Middle frontal gyrus (tissue), 1 donor: ENCODE data around the gene MPG.

Experiments used
- DNase-seq: peaks from one replicate; pipeline ENCODE4 v3.0.0-alpha.2; 2015; ENCODE audit warnings: low spot score; ENCODE audit errors: extremely low spot score

MPG gene

DNA sequence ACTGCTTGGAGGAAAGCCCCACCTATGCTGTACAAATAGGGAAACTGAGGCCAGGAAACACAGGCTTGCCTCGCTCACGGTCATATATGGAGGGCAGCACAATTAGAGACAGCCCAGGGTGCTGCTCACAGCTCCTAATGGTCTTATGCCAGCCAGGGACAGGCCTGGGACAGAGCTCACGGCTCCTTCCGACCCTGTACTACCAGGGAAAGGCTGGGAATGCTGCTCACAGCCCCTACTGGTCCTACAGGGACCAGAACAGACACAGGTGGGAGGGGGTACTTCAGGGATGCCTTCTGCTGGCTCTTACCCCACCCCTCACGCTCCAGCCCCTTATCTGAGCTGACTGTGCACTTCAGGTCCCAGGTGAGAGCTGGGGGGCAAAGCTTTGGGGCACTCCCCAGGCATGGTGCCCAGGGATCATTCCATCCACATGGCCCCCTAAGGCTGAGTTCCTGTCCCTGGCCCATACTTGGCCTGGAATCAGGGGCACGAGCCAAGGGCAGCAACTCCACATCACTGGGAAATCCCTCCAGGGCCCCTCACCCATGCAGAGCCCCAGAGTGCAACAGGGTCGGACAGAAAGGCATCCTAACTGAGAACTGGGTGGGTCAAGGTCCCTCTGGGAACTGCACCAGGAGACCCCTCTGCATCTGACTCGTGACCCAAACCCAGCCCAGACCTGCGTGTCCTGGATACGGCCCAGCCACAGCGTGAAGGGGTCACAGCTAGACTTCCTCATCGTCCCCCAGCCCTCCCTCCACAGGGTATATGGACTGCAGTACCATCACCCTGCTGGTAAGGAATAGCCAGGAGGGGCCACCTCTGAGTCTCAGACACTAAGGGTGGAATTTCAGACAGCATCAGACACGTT is 11.5 kb upstream of the MPG start:
- DNase-seq, result no peak

DNA sequence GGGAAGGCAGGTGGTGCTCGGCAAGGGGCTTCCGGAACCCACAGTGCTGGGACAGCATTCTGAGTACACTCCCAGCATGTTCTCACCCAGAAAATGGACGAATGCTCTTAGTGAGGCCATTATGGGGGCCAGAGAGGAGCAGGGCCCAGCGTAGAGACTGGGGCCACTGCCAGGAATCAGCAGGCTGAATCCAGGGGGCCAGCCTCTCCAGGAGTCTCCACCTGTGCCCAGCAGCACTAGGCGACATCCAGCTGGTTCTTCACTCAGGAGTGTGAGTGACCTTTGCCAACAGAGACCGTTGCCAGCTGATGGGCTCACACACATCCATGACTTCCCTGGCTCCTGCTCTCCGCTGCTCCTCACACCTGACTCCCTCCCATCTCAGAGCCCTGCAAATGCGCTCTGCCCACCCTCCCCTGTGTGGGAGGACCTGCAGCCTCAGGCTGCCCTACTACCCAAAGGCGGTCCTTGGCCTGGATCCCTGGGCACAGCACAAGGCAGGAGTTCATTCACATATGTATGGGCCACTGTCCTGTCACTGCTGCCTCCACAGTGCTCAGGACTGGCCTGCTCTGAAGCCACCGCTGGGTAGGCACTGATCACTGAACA is 10.7 kb upstream of the MPG start:
- DNase-seq, result no peak

DNA sequence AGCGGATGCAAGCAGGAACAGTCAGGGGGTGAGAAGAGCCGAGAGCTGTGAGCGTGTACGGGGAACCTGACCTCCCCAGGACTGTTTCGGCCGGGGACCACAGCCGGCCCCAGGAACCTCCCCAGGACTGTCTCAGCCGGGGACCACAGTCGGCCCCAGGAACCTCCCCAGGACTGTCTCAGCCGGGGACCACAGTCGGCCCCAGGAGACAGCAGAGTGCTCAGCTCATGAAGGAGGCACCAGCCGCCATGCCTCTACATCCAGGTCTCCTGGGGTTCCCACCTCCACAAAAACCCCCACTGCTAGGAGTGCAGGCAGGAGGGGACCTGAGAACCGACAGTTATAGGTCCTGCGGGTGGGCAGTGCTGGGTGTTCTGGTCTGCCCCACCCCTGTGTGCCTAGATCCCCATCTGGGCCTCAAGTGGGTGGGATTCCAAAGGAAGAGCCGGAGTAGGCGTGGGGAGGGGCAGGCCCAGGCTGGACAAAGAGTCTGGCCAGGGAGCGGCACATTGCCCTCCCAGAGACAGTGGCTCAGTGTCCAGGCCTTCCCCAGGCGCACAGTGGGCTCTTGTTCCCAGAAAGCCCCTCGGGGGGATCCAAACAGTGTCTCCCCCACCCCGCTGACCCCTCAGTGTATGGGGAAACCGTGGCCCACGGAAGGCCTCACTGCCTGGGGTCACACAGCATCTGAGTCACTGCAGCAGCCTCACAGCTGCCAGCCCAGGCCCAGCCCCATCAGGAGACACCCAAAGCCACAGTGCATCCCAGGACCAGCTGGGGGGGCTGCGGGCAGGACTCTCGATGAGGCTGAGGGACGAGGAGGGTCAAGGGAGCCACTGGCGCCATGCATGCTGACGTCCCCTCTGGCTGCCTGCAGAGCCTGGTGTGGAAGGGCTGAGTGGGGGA is 9.9 kb upstream of the MPG start:
- no peak for DNase-seq

DNA sequence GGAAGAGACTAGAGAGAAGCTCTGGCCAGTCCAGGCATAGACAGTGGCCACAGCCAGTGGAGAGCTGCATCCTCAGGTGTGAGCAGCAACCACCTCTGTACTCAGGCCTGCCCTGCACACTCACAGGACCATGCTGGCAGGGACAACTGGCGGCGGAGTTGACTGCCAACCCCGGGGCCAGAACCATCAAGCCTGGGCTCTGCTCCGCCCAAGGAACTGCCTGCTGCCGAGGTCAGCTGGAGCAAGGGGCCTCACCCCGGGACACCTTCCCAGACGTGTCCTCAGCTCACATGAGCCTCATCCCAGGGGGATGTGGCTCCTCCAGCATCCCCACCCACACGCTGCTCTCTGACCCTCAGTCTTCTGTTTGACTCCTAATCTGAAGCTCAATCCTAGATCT is 8.8 kb upstream of the MPG start:
- no peak for DNase-seq

DNA sequence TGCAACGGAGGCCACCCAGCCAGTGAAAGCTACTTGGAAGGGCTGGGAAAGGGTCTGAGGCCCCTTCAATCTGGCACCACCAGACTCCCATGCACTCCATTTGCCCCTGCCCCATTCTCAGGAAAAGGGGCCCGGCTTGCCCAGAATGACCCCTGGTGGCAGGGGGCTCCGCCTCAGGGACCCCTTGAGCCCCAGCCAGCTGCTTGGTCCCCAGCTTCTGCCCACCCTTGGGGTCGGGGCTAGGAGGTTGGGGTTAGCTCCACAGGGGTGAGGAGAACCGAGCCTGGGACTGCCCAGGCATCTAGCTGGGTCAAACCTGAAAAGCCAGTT is 6.8 kb upstream of the MPG start:
- no peak for DNase-seq

DNA sequence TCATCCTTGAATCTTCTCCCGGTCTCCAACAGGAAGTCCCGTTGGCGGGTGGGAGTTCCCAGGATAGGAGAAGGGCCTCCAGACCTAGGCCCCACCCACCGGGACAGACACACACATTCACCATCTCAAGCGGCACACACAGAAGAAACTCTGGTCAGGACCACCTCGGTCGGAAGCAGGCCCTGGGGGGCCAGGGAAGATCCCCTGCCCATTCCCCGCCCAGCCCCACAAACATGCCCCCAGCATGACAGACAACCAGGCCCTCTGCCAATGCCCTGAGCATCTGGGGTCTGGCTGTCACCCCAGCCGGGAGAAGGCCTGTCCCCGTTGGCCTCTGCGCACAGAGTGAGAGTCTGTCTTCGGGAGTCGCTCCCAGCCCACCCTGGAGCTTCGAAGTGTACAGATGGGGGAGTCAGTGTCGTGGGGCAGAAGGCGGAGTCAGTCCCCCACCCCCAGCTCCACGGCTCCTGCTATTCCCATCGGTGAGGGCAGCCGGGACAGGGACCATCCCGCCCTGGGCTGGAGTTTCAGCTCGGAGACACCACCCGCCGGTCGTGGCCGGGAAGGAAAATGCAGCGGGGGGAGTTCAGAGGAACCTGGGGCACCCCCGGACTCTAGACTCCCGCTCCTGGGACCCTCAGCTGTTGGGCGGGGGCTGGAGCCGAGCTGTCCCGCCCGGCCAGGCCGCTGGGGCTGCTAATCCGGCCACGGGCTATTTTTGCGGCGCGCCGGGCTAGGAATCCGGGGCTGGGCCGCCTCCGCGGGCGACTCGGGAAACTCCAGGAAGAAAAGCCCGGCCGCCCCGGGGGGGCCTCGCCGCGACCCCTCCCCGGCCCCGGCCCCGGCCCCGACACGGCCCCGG is 6.3 kb upstream of the MPG start:
- no peak for DNase-seq

DNA sequence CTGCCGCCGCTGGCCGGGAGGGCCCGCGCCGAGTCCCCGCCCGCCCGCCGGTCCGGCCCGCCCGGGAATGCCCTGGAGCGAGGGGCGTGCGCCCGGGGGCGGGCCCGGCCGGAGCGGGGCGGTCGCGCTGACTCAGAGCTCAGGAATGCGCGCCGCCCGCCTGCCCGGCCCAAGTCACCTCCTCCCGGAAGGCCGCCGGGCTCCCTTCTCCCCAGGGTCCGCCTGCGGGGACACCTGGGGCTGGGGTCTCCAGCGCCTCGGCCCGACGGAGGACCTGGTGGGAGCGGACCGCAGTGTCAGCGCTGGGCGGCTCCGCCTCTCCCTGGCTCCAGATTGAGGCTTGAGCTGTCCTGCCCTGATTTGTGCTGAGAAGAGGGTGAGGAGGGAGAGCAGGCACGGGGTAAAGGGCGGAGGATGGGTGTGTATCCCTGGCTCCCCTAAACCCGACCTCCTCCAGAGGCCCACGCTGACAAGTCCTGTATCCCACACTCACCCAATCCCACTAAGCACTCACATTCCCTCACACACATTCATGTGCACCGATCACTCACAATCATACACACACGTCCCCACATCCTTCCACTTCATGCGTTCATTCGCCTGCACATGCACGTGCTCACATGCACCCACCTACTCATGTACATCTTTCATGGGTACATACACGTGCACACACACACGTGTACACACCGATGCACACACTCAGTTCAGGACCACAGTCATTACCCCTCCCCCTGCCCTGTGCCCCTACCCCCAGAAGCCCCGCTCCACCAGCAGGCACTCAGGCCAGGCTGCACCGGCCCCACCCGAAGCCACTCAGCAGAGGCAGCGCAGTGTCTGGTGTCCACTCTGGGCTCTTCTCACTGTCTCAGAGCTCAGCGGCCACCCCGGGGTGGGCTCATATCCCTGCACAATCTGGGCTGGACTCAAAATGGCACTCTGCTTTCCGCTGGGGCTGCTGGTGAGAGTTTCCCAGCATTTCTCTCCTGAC is 5.2 kb upstream of the MPG start, which contains the start of gene RHBDF1:
RHBDF1 (minus strand) TSS at position 71 of the 988 bp plus-strand sequence. CDS start 7,616 bp downstream, outside the sequence.
- no peak for DNase-seq

DNA sequence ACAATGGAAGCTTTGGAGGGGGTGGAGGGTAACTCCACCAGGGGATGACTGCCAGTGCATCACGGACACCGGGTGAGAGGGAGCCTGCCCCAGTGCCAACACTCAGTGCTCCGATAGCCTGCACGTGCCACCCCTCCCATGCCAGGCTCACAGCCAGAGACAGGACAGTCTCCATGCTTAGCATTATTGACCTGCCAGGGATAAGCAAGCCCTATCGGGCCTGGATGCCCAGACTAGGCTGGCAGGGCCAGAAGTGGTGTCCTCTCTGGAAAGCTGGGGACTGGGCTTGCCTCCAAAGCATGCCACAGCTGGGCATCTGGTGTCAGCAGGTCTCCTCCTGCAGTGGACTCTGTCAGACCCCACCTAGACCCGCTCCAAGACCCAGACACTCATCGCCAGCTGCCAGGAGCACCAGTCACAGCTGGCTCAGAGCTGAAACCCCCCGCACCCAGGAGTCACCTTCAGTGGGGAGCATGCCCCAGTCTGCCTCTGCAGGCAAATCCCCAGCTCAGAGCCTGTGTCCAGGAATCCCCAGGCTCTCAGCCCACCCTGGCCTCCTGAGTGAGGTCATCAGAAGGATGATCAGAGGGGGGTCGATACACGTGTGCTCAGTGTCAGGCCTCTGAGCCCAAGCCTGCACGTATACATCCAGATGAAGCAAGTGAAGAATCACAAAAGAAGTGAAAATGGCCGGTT is 3.8 kb upstream of the MPG start:
- DNase-seq, result no peak

DNA sequence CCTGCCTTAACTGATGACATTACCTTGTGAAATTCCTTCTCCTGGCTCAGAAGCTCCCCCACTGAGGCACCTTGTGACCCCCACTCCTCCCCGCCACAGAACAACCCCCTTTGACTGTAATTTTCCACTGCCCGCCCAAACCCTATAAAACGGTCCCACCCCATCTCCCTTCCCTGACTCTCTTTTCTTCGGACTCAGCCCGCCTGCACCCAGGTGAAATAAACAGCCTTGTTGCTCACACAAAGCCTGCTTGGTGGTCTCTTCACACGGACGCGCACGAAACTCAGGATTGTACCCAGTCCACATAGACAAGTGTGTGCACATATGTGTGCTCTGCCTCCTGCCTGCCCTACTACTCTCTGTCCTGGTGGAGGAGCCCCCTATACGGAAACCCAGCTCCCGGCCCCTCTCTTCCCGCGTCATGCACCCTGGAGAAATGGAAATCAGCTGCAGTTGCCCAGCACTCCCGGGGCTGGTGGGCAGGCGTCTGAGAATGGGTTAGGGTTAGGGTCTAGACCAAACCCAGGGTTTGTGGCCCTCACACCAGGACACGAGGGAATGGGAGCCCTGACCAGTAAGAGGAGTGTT is 3.2 kb upstream of the MPG start:
- DNase-seq, result no peak

DNA sequence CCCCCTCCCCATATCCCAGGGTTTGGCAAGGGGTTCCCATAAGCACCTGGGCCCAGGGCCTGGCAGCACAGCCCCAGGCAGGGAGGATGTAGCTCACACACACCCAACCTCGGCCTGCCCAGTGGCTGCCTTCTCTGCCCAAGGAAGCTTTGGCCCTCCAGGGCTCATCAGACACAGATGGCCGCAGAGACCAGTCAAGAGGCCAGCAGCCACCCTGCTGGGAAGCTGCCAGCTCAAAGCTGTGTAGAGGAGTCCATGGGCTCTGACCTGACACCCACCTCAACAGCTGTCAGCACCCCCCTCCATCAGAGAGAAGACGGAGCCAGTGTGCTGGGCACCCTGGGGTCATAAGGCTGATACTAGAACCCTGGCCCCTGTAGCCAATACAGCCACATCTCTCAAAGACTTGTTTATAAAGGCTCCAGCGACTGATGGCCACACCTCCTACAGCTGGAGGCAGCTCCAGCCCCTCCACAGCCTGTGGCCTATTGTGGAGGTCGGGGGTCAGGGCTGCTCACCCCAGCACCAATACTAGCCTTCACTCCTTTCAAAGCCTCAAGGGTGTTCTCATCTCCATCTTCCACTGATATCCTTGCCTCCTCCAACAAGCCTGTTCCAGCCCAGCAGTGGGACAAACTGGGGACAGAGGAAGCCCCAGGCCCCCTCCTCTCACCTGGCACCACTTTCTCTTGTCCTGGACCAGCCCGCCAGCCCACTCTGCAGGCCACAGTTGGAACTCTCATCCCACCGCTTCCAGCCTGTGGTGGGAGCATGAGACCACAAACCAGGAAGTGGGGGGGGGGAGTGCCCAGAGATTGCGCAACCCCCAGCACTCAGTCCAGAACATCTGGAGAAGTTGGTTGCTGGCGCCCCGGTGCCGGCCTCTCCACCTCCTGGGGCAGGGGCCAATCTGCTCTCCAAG is 2.2 kb upstream of the MPG start:
- no peak for DNase-seq

DNA sequence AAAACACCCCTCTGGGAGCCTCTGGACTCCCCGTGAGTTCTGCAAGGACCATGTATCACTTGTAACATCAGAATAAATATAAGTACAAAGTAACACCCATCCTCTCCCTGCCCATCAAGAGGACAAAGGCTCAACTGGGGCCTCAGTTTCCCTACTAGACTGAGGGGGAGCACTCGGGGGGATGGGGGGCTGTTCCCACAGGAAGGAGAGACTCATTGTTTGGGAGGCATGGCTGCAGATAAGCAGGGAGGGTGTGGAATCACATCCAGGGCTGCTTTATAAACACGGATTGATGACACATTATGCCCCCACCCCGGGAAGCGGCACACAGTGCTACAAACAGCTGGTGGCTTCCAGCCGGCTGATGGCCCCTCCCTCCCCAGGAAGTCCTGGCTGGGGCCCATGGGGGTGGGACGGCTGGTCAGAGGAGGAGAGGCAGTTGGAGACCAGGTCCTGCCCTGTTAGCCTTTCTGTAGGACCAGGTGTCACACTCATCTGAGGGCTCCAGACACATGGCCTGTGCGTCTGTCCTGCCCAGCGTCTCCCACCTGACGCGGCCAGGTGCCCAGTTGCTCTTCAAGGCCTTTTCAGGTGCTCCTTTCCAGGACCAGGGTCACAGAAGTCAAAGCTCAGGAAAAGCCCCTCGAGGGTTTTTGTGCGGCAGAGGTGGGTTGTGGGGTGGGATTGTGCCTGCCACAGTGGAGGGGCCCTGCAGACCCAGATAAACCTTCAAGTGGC is 1.3 kb upstream of the MPG start:
- DNase-seq, result no peak

DNA sequence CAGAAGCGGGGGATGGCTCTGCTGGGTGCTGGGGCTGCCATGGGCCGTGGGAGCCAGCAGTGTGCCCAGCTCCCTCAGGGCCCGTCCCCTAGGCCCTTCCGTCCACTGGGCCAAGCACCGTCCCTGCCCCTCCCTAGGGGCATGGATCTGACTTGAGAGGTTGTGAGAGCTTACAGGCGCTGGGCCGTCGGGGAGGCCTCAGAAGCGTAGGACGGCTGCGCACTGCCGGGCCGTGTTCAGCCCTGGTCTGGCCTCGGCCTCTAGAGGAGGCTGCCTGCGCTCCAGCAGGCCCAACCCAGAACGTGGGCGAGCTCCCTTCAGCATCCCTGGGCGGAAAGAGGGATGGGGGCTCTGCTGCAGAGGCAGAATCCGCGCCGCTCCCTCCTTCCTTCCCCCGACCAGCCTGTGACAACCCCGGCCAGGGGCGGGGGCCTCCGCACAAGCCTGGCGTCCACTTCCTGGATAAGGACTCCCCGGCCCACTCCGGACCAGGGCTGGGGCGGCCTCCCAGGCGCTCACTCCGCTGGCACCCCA is 685 bp upstream of the MPG start:
- DNase-seq, result no peak

DNA sequence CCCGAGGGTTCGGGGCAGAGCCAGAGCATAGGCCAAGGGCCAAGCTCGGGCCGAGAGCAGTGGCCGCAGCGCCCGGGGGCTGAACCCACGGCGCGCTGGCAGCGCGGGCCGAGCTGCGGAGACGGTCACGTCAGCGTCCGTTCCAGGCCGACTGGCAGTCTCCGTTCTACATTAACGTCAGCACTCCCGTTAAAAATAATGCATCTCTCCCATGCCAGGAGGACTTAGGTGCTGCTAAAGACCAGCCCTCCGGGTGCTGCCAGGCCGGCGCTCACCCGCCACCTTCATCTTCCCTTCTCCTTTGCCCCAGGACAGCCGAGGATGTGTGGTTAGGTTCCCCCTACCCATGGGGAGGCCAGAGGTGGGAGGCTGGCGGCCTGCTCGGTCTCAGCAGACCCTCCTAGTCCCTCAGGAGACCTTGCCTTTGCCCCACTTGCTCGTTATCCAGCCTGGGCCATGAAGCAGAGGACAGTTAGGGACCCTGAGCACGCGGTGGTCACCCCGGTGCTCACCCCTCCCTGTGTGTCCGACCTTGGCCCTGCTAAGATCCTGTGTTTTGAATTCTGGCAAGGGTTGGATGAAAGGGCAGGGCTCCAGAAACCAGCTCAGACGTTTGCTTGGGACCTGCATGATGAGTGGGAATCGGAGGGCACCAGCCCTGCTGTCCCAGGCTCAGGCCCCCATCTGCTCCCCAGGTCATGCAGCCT is 572 bp downstream of the MPG start:
- DNase-seq, result no peak

DNA sequence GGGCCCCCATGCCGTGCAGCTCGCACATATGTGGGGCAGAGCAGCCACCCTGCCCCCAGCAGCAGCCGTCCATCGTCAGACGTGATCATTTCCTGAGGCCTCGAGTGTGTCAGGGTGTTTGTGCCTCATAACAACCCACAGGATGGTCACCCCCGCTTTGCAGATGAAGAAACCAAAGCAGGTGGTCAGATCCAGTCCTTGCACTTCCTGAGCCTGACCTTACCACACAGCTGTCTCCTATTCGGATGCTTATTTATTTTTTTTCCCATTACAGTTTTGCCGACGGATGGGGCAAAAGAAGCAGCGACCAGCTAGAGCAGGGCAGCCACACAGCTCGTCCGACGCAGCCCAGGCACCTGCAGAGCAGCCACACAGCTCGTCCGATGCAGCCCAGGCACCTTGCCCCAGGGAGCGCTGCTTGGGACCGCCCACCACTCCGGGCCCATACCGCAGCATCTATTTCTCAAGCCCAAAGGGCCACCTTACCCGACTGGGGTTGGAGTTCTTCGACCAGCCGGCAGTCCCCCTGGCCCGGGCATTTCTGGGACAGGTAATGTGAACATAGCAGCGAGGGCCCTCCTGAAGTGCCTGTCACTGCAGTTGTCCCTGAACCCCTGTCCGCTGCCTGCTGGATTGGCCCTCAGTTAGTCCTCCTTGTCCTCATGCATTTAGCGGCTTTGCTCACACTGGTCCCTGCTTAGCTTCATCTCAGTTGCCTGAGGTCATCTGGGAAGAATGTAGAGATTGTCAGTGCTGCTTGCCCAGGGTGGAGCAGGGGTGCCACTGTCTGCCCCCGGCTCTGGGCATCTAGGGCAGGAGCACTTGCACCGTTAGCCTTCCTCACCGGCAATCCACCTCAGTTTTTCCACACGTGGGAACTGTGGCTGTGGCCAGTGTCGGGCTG is 1.4 kb downstream of the MPG start:
- no peak for DNase-seq

DNA sequence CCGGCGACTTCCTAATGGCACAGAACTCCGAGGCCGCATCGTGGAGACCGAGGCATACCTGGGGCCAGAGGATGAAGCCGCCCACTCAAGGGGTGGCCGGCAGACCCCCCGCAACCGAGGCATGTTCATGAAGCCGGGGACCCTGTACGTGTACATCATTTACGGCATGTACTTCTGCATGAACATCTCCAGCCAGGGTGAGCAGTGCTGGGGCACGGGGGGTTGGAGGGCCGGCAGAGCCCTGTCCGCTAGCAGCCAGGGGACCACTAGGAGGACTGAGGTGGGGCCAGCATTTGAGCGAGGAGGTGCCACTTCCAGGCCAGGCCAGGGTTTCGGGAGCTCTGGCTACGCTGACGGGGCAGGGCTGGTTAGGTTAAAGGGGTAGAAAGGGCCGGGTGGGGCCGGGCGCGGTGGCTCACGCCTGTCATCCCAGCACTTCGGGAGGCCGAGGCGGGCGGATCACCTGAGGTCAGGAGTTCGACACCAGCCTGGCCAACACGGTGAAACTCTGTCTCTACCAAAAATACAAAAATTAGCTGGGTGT is 5.1 kb downstream of the MPG start:
- no peak for DNase-seq
